ENCODE data around the gene POU4F3. TPM values are rescaled to one million over a fixed set of nuclear protein-coding genes. Genes with fewer than 3 reads are reported as not detected.

Gene POU4F3
- total RNA-seq, 2 experiments from 2014 or later = not detected

- DNase-seq (peak; percentile 69), ATAC-seq (no peak)
- CTCF ChIA-PET = no interaction called here
- Mint-ChIP-seq H3K9me3 (ENCODE audit: low read depth) (no peaks in the 10 kb centered on the region), H3K4me3 (no peak overlapping the region), H3K4me1 (peaks cover 11% of the 10 kb centered on the region), H3K36me3 (ENCODE audit: low read depth) (no peaks in the 10 kb centered on the region), H3K27ac (no peak overlapping the region), H3K27me3 (peaks cover 86% of the 10 kb centered on the region)
- POLR2A ChIA-PET = no interaction called here
- intact Hi-C loops (cut with DNase I, micrococcal nuclease) = no loop called here
These were observed 1.8 kb downstream of the POU4F3 start for GRCh38 chr5:146340260-146341081.

GRCh38 chr5:146341854-146342253, 3.2 kb downstream of the POU4F3 start:
- ATAC-seq = no peak
- intact Hi-C loops (cut with DNase I, micrococcal nuclease) = no loop called here
- POLR2A ChIA-PET = no interaction called here
- Mint-ChIP-seq H3K27me3 (peaks cover 87% of the 10 kb centered on the region), H3K27ac (no peak overlapping the region), H3K9me3 (ENCODE audit: low read depth) (no peaks in the 10 kb centered on the region), H3K4me1 (peaks cover 17% of the 10 kb centered on the region), H3K4me3 (no peak overlapping the region), H3K36me3 (ENCODE audit: low read depth) (no peaks in the 10 kb centered on the region)
- CTCF ChIA-PET = no interaction called here
- no peak for DNase-seq

- ChIA-PET POLR2A (no interaction called here), CTCF (no interaction called here)
- H3K9me3 Mint-ChIP-seq (ENCODE audit: low read depth) = no peaks in the 10 kb centered on the region
- intact Hi-C loops (cut with DNase I, micrococcal nuclease) = no loop called here
- H3K36me3 Mint-ChIP-seq (ENCODE audit: low read depth) = no peaks in the 10 kb centered on the region
- H3K27me3 Mint-ChIP-seq = peaks cover 82% of the 10 kb centered on the region
- no peak for ATAC-seq
- H3K4me3 Mint-ChIP-seq = no peak overlapping the region
- H3K4me1 Mint-ChIP-seq = peaks cover 17% of the 10 kb centered on the region
- DNase-seq = no peak
- no peak overlapping the region for H3K27ac Mint-ChIP-seq
These were observed 3.9 kb downstream of the POU4F3 start for GRCh38 chr5:146342519-146342881.

GRCh38 chr5:146342882-146343865, 4.5 kb downstream of the POU4F3 start:
- intact Hi-C loops (cut with DNase I, micrococcal nuclease) = no loop called here
- DNase-seq (no peak), ATAC-seq (no peak)
- Mint-ChIP-seq H3K27ac (no peak overlapping the region), H3K9me3 (ENCODE audit: low read depth) (no peaks in the 10 kb centered on the region), H3K27me3 (peaks cover 78% of the 10 kb centered on the region), H3K4me3 (no peak overlapping the region), H3K4me1 (peaks cover 17% of the 10 kb centered on the region), H3K36me3 (ENCODE audit: low read depth) (no peaks in the 10 kb centered on the region)
- ChIA-PET POLR2A (no interaction called here), CTCF (no interaction called here)

GRCh38 chr5:146344155-146345118, 5.8 kb downstream of the POU4F3 start:
- Mint-ChIP-seq H3K36me3 (ENCODE audit: low read depth) (no peaks in the 10 kb centered on the region), H3K27ac (no peak overlapping the region), H3K9me3 (ENCODE audit: low read depth) (no peaks in the 10 kb centered on the region), H3K4me3 (no peak overlapping the region), H3K4me1 (peaks cover 17% of the 10 kb centered on the region), H3K27me3 (peaks cover 72% of the 10 kb centered on the region)
- ChIA-PET POLR2A (no interaction called here), CTCF (no interaction called here)
- intact Hi-C loops (cut with DNase I, micrococcal nuclease) = no loop called here
- DNase-seq (no peak), ATAC-seq (no peak)

- ChIA-PET POLR2A (no interaction called here), CTCF (no interaction called here)
- peaks cover 17% of the 10 kb centered on the region for H3K4me1 Mint-ChIP-seq
- H3K4me3 Mint-ChIP-seq = peak overlapping the region; percentile 39
- intact Hi-C loops (cut with DNase I, micrococcal nuclease) = no loop called here
- no peaks in the 10 kb centered on the region for H3K9me3 Mint-ChIP-seq (ENCODE audit: low read depth)
- no peak overlapping the region for H3K27ac Mint-ChIP-seq
- peaks cover 64% of the 10 kb centered on the region for H3K27me3 Mint-ChIP-seq
- no peaks in the 10 kb centered on the region for H3K36me3 Mint-ChIP-seq (ENCODE audit: low read depth)
- ATAC-seq (no peak), DNase-seq (peak; percentile 11)
These were observed 6.6 kb downstream of the POU4F3 start for GRCh38 chr5:146345240-146345577.

- intact Hi-C loops (cut with DNase I, micrococcal nuclease) = no loop called here
- H3K27me3 Mint-ChIP-seq = peaks cover 64% of the 10 kb centered on the region
- peak overlapping the region; percentile 39 for H3K4me3 Mint-ChIP-seq
- ATAC-seq (no peak), DNase-seq (peak; percentile 11)
- H3K4me1 Mint-ChIP-seq = peaks cover 17% of the 10 kb centered on the region
- H3K27ac Mint-ChIP-seq = no peak overlapping the region
- ChIA-PET CTCF (no interaction called here), POLR2A (no interaction called here)
- no peaks in the 10 kb centered on the region for H3K36me3 Mint-ChIP-seq (ENCODE audit: low read depth)
- H3K9me3 Mint-ChIP-seq (ENCODE audit: low read depth) = no peaks in the 10 kb centered on the region
These were observed 7.1 kb downstream of the POU4F3 start for GRCh38 chr5:146345578-146346366.

- Mint-ChIP-seq H3K4me3 (no peak overlapping the region), H3K4me1 (no peaks in the 10 kb centered on the region), H3K36me3 (ENCODE audit: low read depth) (no peaks in the 10 kb centered on the region), H3K27me3 (peaks cover 7% of the 10 kb centered on the region), H3K9me3 (ENCODE audit: low read depth) (no peaks in the 10 kb centered on the region), H3K27ac (no peak overlapping the region)
- no peak for DNase-seq
- ChIA-PET CTCF (no interaction called here), POLR2A (no interaction called here)
- intact Hi-C loops (cut with DNase I, micrococcal nuclease) = no loop called here
- ATAC-seq = no peak
These were observed 18.5 kb downstream of the POU4F3 start for GRCh38 chr5:146357126-146357525.

GRCh38 chr5:146359836-146360235, 21.2 kb downstream of the POU4F3 start:
- intact Hi-C loops (cut with DNase I, micrococcal nuclease) = no loop called here
- ATAC-seq (no peak), DNase-seq (no peak)
- no peaks in the 10 kb centered on the region for H3K4me1 Mint-ChIP-seq
- CTCF ChIA-PET = no interaction called here
- H3K36me3 Mint-ChIP-seq (ENCODE audit: low read depth) = no peaks in the 10 kb centered on the region
- POLR2A ChIA-PET = no interaction called here
- H3K4me3 Mint-ChIP-seq = no peak overlapping the region
- peaks cover 13% of the 10 kb centered on the region for H3K27me3 Mint-ChIP-seq
- H3K27ac Mint-ChIP-seq = no peak overlapping the region
- H3K9me3 Mint-ChIP-seq (ENCODE audit: low read depth) = no peaks in the 10 kb centered on the region

GRCh38 chr5:146363161-146363874, 24.7 kb downstream of the POU4F3 start:
- POLR2A ChIA-PET = no interaction called here
- DNase-seq (no peak), ATAC-seq (no peak)

More at GRCh38 chr5:146363161-146363874, 24.7 kb downstream of the POU4F3 start:
- Mint-ChIP-seq H3K36me3 (ENCODE audit: low read depth) (no peaks in the 10 kb centered on the region), H3K27me3 (peaks cover 26% of the 10 kb centered on the region), H3K4me1 (no peaks in the 10 kb centered on the region), H3K9me3 (ENCODE audit: low read depth) (no peaks in the 10 kb centered on the region), H3K27ac (no peak overlapping the region), H3K4me3 (no peak overlapping the region)
- CTCF ChIA-PET = interaction anchor here (0.6 kb wide), 1 partner anchor 29 kb away, joined by 3 read pairs; no protein-coding TSS in a partner anchor
- intact Hi-C loops (cut with DNase I, micrococcal nuclease) = no loop called here

All from activated CD4-positive, alpha-beta T cell treated with anti-CD3 and anti-CD28 coated beads for 36 hours (primary cell).